AG09309 (cell line): Measurements from ENCODE around the gene PARP11.

Experiments
- DNase-seq: peaks from one replicate; pipeline ENCODE4 v3.0.0-alpha.2; 2010; ENCODE audit warnings: low read depth
- H3K4me3 ChIP-seq: 2 replicates; pipeline ENCODE4 v1.5.1; 2011; ENCODE audit warnings: mild to moderate bottlenecking, low read depth, low read length, moderate library complexity; ENCODE audit not compliant: control insufficient read depth
- TF ChIP-seq, protein P1 (sequence below): IDR thresholded peaks from 2 replicates; pipeline ENCODE4 v1.5.1; 2011; ENCODE audit warnings: mild to moderate bottlenecking, low read depth, low read length, inconsistent platforms; ENCODE audit not compliant: insufficient read depth, control insufficient read depth; ENCODE audit errors: missing control alignments

PARP11 gene

GRCh38 chr12:3828888-3829287, 44.3 kb downstream of the PARP11 start:
- TF ChIP-seq, protein P1, sequence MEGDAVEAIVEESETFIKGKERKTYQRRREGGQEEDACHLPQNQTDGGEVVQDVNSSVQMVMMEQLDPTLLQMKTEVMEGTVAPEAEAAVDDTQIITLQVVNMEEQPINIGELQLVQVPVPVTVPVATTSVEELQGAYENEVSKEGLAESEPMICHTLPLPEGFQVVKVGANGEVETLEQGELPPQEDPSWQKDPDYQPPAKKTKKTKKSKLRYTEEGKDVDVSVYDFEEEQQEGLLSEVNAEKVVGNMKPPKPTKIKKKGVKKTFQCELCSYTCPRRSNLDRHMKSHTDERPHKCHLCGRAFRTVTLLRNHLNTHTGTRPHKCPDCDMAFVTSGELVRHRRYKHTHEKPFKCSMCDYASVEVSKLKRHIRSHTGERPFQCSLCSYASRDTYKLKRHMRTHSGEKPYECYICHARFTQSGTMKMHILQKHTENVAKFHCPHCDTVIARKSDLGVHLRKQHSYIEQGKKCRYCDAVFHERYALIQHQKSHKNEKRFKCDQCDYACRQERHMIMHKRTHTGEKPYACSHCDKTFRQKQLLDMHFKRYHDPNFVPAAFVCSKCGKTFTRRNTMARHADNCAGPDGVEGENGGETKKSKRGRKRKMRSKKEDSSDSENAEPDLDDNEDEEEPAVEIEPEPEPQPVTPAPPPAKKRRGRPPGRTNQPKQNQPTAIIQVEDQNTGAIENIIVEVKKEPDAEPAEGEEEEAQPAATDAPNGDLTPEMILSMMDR = no peak

GRCh38 chr12:3827301-3828000, 45.7 kb downstream of the PARP11 start:
- no peak overlapping the region for H3K4me3 ChIP-seq
- DNase-seq = no peak
- TF ChIP-seq, protein P1 = no peak

More at GRCh38 chr12:3828888-3829287, 44.3 kb downstream of the PARP11 start:
- H3K4me3 ChIP-seq = no peak overlapping the region
- DNase-seq = no peak

DNA sequence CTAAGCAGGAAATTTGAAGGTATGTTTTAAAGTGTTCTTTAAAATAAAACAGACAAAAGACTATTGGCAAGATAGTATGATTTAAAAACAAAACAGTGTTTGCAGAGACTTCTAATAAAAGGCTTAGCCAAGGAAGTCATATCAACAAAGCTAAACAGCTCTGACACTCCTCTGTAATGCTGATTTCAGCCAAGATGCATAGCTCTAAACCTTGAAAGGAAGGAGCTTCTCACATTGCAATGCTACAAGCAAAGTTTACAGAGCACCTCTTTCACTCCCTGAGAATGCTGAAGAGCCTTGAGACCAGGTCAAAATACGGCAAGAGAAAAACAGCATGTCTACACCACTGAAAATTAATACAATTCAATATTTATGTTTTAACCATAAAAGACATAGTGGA, 51.8 kb downstream of the PARP11 start:
- TF ChIP-seq, protein P1 = no peak

DNA sequence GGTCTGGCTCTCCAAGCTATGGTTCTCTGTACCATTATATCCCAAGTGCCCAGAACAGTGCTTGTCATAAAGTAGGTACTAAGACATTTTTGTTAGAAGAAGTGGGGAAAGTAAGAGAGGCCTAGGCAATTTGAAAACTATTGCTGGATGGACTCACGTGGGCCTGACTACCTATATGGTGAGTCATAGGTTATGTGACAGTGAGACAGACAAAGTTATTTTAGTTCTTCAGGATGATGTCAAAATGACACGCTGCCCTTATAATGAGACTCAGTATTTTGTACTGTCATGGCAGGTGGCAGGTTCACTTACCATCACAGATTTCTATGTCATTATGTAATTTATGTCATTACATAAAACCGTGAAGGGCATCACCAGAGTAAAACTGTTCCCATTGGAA, 53.1 kb downstream of the PARP11 start:
- TF ChIP-seq, protein P1 = no peak
- no peak for DNase-seq
- H3K4me3 ChIP-seq = no peak overlapping the region

More for the DNA sequence above, 51.8 kb downstream of the PARP11 start:
- DNase-seq = no peak
- no peak overlapping the region for H3K4me3 ChIP-seq

DNA sequence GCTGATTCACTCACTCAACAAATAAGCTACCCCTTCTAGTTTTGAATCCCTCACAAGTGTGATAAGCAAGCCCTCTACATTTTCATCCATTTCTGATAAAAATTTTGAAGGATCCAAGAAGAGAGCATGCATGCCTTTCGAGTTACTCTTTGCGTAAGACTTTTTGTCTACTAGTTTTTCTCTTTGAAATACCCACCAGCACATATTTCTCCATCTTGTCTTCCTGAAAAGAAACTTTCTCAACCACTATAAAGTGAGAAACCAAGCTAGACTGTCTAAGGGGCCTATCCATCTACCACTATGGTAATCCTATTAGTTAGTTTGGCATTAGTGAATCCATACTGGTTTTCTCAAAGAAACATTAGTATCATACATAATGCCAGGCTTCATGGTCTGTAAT, 56.9 kb downstream of the PARP11 start:
- DNase-seq = no peak
- no peak overlapping the region for H3K4me3 ChIP-seq
- TF ChIP-seq, protein P1 = no peak

DNA sequence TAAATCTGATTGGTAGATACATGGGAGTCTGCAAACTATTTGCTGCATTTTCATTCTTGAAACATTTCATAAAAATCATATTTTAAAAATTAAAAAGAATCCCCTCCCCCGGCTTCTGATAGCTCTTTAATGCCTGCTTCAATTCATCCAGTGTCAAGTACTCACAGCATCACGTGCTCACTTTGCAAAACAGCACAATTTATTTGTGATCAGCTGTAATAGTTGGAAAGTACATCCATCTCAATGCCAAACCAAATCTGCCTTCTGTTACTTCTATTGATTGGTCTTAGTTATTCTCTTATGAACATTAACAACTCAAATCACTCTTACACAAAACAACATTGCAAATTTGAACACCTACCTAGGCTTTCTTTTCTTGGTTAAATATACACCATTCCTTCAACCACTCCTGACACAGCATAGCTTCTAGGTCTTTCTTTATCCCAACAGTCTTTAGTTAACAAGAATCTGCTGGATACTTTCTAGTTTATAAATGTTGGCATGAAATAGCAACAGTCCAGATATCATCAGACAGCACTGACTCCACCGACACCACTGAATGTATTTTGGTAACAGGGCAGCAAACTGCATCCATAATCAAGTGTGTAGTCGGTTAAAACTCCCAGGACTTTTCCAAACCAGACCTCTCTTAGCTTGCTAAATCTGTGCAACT, 58.0 kb downstream of the PARP11 start:
- no peak for DNase-seq
- TF ChIP-seq, protein P1 = no peak
- H3K4me3 ChIP-seq = no peak overlapping the region

GRCh38 chr12:3810540-3810939, 62.7 kb downstream of the PARP11 start:
- no peak for DNase-seq
- H3K4me3 ChIP-seq = no peak overlapping the region
- TF ChIP-seq, protein P1 = no peak
